GM19351 (cell line): ENCODE data around the gene ZMAT3.

Source experiments
- ATAC-seq: cut with Tn5 transposase; IDR thresholded peaks from one replicate; pipeline ENCODE4 v1.9.1; 2021; ENCODE audit warnings: mild to moderate bottlenecking, moderate library complexity; ENCODE audit not compliant: unreplicated experiment

The ZMAT3 gene

GRCh38 chr3:179027326-179027900, 44.2 kb downstream of the ZMAT3 start:
- no peak for ATAC-seq

DNA sequence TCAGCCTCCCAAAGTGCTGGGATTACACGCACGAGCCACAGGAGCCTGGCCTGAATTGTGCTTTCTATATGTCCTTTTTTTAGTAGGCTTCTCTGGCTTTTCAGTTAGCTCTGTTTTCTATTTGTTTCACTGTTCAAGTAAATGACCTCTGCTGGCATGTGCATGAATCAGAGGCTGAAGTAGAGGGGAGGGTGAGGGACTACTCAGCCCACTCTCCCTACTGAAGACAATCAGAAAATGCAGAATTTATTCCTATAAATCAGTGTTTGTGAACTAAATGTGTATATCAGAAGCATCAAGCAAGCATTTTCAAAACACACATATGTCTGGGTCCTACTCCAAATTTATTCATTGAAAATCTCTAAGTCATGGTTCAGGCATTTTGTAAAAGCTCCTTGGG, 45.0 kb downstream of the ZMAT3 start:
- no peak for ATAC-seq

DNA sequence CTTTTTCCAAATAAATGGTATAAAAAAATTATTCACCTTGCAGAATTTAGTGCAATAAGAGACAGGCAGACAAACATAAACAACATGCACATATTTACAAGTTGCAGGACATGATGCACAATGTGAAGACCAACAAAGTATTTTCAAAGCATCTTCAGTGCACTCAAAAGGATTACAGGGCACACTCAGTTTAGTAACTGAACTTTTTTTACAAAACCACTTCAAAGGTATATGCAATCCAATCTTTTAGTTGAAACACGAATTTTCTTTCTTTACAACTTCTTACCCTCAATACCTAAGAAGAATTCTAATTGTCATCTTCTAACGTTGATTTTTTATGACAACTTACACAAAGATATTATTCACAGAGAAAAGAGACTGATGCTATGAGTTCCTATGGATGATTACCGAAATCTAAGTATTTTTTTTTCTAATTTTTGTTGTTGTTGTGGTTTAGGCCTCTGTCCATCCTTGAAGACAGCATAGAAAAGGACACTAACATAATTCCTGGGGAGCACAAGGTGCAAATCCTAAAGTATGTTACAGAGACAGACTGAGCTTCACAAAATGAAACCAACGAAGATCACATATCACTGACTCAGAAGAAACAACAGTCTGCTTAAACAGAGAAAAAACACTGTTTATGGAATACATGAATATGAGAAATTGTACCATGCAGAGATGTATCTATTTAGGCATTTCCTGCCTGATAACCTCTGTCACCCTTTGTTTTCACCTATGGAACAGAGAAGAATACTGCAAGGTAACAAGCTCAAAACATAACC, 50.3 kb downstream of the ZMAT3 start:
- no peak for ATAC-seq

DNA sequence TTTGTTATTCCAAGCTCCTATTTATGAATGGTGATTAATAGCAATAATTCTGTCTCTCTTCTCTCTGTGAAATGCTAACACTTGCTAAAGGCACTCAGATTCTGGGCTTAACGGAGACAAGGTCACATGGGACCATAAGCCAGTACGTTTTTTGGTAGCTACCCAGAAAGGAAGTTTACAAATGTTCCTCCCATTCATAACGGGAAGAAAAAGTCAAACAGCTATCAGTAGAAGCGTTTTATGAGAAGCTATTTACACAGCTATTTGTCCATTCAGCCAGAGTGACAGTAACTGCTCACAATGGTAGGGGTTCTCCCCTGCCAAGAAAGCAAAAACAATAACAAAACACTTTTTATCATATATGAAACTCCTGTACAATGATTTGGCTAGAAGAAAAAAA, 51.5 kb downstream of the ZMAT3 start:
- no peak for ATAC-seq

GRCh38 chr3:179018808-179019207, 52.8 kb downstream of the ZMAT3 start:
- no peak for ATAC-seq

DNA sequence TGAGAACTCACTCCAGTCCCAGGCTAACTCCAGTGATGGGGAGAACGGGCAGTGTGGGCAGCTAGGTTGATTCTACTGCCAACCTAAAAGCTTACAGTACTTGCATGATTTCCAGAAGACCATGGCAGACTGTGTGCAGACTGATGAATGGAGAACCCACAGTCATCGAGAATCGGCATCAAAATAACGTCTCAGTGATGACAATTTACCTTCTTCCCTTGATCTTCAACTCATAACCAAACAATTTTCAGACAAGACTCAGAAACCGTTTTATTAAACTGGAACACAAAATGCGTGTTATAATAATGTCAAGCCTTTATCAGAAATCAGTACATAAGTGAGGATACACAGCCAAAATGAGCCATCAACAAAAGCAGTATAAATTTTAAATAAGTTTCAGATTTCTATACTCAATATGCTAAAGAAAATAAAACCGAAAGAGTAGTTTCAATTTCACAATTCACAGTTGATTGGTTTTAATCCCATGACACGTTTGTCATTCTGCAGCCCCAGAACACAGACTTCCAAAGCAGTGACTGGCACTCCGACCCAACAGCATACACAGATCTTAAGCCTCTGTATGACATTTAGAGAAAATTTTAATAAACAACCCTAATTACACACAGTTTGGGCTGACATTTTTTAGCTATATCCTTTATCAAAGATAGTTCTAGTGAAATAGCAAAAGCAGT, 54.5 kb downstream of the ZMAT3 start:
- peak; percentile 68 for ATAC-seq

GRCh38 chr3:179015551-179016020, 56.0 kb downstream of the ZMAT3 start:
- peak; percentile 61 for ATAC-seq

GRCh38 chr3:179005706-179006105, 65.9 kb downstream of the ZMAT3 start:
- no peak for ATAC-seq

GRCh38 chr3:179005213-179005612, 66.4 kb downstream of the ZMAT3 start:
- no peak for ATAC-seq

DNA sequence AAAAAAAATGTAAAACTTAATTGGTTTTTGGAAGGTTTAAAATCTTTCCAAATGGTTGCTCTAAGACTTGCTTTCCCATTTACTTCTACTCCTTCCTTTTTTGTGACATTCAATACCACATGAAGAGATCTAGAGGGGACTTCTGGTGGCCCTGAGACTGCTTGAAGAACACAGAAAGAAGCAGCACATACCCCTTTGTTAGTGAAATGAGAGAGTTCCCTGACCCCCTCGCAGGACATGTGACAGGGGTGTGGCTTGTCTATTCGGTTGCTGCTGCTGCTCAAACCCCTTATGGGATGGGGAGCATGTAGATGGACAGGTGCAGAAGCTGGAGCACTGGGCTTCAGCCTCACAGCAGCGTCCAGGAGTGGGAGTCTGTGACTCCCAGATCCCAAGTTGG, 71.0 kb downstream of the ZMAT3 start:
- ATAC-seq, result no peak

DNA sequence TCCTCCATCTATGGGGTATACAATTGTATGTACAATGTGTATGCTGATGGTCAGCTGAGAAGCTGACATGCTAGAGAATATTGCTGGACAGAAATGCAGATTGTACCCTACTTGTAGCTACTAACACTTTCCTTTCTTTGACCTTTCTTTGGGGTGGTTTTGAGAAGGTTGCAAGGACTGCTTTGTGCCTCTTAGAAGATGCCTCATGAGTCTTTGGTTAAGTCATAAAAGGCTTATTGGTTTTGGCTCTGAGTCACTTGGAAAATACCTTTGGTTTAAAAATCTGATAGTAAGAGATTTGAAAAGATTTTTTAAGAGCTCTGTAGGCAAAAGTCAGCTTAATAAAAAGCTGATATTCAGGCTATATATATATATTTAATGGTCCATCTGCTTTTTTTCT, 71.5 kb downstream of the ZMAT3 start:
- ATAC-seq, result peak; percentile 90

- no peak for ATAC-seq
These were observed 75.2 kb downstream of the ZMAT3 start for GRCh38 chr3:178996399-178996798.

DNA sequence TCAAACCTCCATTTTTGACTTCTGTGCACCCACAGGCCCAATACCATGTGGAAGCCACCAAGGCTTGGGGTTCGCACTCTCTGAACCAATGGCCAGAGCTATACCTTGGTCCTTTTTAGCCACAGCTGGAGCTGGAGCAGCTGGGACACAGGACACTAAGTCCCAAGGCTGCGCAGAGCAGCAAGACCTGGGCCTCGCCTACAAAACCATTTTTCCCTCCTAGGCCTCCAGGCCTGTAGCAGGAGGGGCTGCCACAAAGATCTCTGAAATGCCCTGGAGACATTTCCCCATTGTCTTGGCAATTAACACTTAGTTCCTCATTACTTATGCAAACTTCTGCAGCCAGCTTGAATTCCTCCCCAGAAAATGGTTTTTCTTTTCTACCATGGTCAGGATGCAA, 81.3 kb downstream of the ZMAT3 start:
- no peak for ATAC-seq

- no peak for ATAC-seq
These were observed 81.8 kb downstream of the ZMAT3 start for GRCh38 chr3:178989821-178990220.

DNA sequence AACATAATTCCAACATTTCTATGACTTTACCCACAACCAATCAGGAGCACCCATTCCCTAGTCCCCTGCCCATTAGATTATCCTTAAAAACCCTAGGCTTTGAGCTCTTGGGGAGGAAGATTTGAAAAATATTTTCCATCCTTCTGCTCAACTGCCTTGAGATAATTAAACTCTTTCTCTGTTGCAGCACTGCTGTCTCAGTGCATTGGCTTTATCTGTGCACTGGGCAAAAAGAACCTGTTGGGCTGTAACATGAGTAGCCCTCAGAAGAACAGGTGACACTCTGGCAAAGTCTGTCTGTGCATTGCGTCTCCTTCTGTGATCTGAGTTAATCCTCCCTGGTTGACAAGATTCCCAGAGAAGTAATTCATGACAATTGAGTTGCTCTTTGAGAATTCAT, 83.9 kb downstream of the ZMAT3 start:
- ATAC-seq, result no peak

- ATAC-seq, result no peak
These were observed 85.2 kb downstream of the ZMAT3 start for GRCh38 chr3:178986456-178986855.

- peak; percentile 98 for ATAC-seq
These were observed 89.5 kb downstream of the ZMAT3 start for GRCh38 chr3:178982137-178982536.

DNA sequence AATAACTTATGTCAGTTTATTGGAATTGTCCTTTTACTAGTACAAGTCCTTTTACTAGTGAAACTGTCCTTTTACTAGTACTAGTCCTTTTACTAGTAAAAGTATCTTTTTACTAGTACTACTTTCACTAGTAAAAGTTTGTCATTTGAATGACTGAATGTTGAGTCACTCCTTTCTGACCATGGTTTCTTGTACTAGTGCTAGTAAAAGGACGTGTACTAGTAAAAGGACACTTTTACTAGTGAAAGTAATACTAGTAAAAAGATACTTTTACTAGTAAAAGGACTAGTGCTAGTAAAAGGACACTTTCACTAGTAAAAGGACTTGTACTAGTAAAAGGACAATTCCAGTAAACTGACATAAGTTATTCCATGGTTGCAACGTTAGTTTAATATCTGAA, 96.3 kb downstream of the ZMAT3 start:
- ATAC-seq, result no peak

GRCh38 chr3:178971614-178972013, 100.0 kb downstream of the ZMAT3 start:
- no peak for ATAC-seq

- ATAC-seq, result peak; percentile 86
These were observed 102.5 kb downstream of the ZMAT3 start for GRCh38 chr3:178969004-178969700.
